Endodermal cell (in vitro differentiated cells): ENCODE results near the gene MVB12A. TPM values are rescaled to one million over a fixed set of nuclear protein-coding genes. Genes with fewer than 3 reads are reported as not detected.
A peak's percentile ranks its signal among the peaks of the same experiment; 100 is the strongest.

Experiments used
- DNase-seq: peaks from one replicate; pipeline ENCODE4 v3.0.0-alpha.2; 2017
- H3K27ac ChIP-seq: 2 replicates; pipeline ENCODE4 v1.5.1; 2013; ENCODE audit warnings: mild to moderate bottlenecking, low read depth, low read length, moderate library complexity
- H3K27me3 ChIP-seq: 2 replicates; pipeline ENCODE4 v1.6.1; 2013; ENCODE audit warnings: mild to moderate bottlenecking, low read length, moderate library complexity; ENCODE audit not compliant: insufficient read depth, control insufficient read depth, poor library complexity, severe bottlenecking
- H3K36me3 ChIP-seq: 2 replicates; pipeline ENCODE4 v1.7.0; 2013; ENCODE audit warnings: mild to moderate bottlenecking, low read length, moderate library complexity; ENCODE audit not compliant: control insufficient read depth, insufficient read depth
- H3K4me1 ChIP-seq: one replicate; pipeline ENCODE4 v1.7.0; 2013; ENCODE audit warnings: low read length; ENCODE audit not compliant: control insufficient read depth, insufficient read depth
- H3K4me3 ChIP-seq: 2 replicates; pipeline ENCODE4 v1.5.1; 2013; ENCODE audit warnings: mild to moderate bottlenecking, low read length, moderate library complexity
- H3K9ac ChIP-seq: 2 replicates; pipeline ENCODE4 v1.6.1; 2013; ENCODE audit warnings: mild to moderate bottlenecking, low read length, moderate library complexity; ENCODE audit not compliant: poor library complexity, severe bottlenecking; ENCODE audit errors: extremely low read depth
- H3K9me3 ChIP-seq: 2 replicates; pipeline ENCODE4 v1.6.1; 2013; ENCODE audit warnings: mild to moderate bottlenecking, low read length, moderate library complexity; ENCODE audit not compliant: control insufficient read depth
- H3K27ac Mint-ChIP-seq: 2 replicates; pipeline ENCODE4 v1.8.0; 2020; ENCODE audit warnings: mixed read lengths
- H3K27me3 Mint-ChIP-seq: 2 replicates; pipeline ENCODE4 v1.8.0; 2021; ENCODE audit warnings: mild to moderate bottlenecking, mixed read lengths; ENCODE audit not compliant: insufficient read depth
- H3K36me3 Mint-ChIP-seq: 2 replicates; pipeline ENCODE4 v1.8.0; 2020; ENCODE audit warnings: low read depth, mixed read lengths
- H3K4me1 Mint-ChIP-seq: 2 replicates; pipeline ENCODE4 v1.8.0; 2020; ENCODE audit warnings: mixed read lengths
- H3K4me3 Mint-ChIP-seq: 2 replicates; pipeline ENCODE4 v1.8.0; 2020; ENCODE audit warnings: mild to moderate bottlenecking, moderate library complexity, mixed read lengths
- H3K9me3 Mint-ChIP-seq: 2 replicates; pipeline ENCODE4 v1.8.0; 2020; ENCODE audit warnings: mild to moderate bottlenecking, mixed read lengths
- CTCF ChIP-seq: fragments of 200-600 bp; sonication (generic); conservative IDR thresholded peaks from 2 replicates; pipeline ENCODE4 v1.5.0; 2021; ENCODE audit warnings: antibody characterized with exemption, mild to moderate bottlenecking
- WGBS, 2 experiments: methylation state at CpG; one replicate each; pipeline versions ENCODE4 v1.1.5 to v1.1.7; 2013; ENCODE audit warnings: missing lambda C conversion rate in 2 of 2, mixed read lengths in 1 of 2; ENCODE audit not compliant: insufficient coverage in 1 of 2, insufficient read length in 1 of 2; 5-methylcytosine and 5-hydroxymethylcytosine counted together
- total RNA-seq, 2 donors: library from RNA; stranded (reverse); fragmentation: NEBNext Ultra II Directional in 1 of 2; extraction: Animal tissue kit (Norgen Biotek cat#: 25700) in 1 of 2; gene quantifications; 2 replicates in 1 of 2; 3 replicates in 1 of 2; pipeline ENCODE4 v1.2.1, GENCODE V29; 2021

Gene MVB12A
- total RNA-seq, 2 donors from 2014 or later = 63.1 to 64.8 TPM

DNA sequence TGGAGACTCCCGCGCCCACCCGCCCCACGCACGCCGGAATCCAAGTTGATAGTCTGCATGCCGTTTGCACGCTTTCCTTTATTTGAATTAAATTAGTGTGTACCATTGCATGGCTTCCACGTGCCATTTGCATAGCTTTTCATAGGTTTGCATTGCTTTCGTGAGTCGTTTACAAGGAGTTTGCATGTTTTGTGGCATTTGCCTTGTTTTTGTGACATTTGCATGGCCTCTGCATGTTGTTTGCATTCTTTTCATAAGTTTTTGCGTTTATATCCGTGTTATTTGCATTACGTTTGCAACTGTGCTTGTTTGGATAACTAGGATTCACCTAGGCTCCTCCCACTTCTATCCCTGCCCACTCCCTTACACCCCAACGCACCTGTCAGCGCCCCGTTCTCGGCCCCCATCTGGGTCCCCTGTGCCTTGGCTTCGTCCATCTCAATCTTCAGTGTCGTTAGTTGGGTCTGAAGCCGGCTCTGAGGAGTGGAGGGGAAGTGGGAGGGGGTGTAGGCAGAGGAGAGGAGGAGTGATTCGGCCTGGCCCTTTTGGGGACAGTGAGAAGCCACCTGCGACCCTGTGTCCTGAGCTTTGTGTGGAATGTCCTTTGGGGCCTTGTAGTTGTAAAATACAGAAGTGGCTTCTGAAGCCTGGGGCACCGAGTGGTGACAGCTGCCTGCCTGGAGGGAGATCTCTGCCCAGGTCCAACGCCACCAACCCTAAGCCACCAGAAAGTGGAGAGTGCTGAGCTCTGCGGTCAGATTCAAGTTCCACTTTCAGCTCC lies 28.3 kb upstream of the MVB12A start:
- H3K4me3 Mint-ChIP-seq = peak overlapping the region; percentile 73
- Histone ChIP-seq H3K4me3 (peak overlapping the region; percentile 75), H3K27me3 (no peaks in the 10 kb centered on the region), H3K9ac (no peak overlapping the region), H3K36me3 (no peaks in the 10 kb centered on the region), H3K9me3 (peaks cover 13% of the 10 kb centered on the region), H3K27ac (no peak overlapping the region), H3K4me1 (no peaks in the 10 kb centered on the region)
- peak; percentile 29 for TF ChIP-seq CTCF
- H3K4me1 Mint-ChIP-seq = peaks cover 3% of the 10 kb centered on the region
- 18 to 25% methylated on average over 15 to 26 of the region's 26 CpGs for WGBS, 2 experiments
- peaks cover 23% of the 10 kb centered on the region for H3K27me3 Mint-ChIP-seq
- no peaks in the 10 kb centered on the region for H3K36me3 Mint-ChIP-seq
- no peak overlapping the region for H3K27ac Mint-ChIP-seq
- DNase-seq = peak; percentile 64
- peaks cover 10% of the 10 kb centered on the region for H3K9me3 Mint-ChIP-seq

- peaks cover 10% of the 10 kb centered on the region for H3K9me3 Mint-ChIP-seq
- Histone ChIP-seq H3K36me3 (peaks cover 2% of the 10 kb centered on the region), H3K4me3 (no peak overlapping the region), H3K27me3 (no peaks in the 10 kb centered on the region), H3K4me1 (no peaks in the 10 kb centered on the region), H3K9me3 (peaks cover 13% of the 10 kb centered on the region), H3K27ac (no peak overlapping the region), H3K9ac (no peak overlapping the region)
- no peak for TF ChIP-seq CTCF
- DNase-seq = no peak
- peaks cover 8% of the 10 kb centered on the region for H3K4me1 Mint-ChIP-seq
- WGBS, 2 experiments = 71 to 90% methylated on average over 1 to 2 of the region's 2 CpGs
- no peaks in the 10 kb centered on the region for H3K36me3 Mint-ChIP-seq
- no peak overlapping the region for H3K4me3 Mint-ChIP-seq
- H3K27ac Mint-ChIP-seq = no peak overlapping the region
- peaks cover 23% of the 10 kb centered on the region for H3K27me3 Mint-ChIP-seq
Observed at GRCh38 chr19:17393002-17393401, 26.8 kb upstream of the MVB12A start.

DNA sequence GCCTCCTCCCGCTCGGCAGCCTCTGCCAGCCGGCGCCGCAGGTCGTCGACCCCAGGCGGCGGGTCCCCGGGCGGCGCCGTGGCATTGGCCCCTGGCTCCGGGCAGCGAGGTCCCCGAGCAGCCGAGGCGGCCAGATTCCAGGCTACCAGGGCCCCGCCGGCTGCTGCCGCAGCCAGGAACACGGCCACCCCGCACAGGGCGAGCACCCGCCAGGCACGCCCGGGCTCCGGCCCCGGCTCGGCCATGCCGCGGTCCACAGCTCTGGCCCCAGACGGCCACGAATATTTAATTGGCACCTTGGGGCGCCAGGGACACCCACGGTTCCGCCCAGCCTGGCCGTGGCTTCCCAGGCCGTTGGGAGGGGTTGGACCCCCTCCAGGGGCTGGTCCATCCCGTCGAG lies 25.9 kb upstream of the MVB12A start, which contains the start of gene CCDC194:
CCDC194 (minus strand) TSS at position 283 of the 400 bp plus-strand sequence; CDS start at position 245, 38 bp downstream.
- H3K9me3 Mint-ChIP-seq = peaks cover 10% of the 10 kb centered on the region
- Histone ChIP-seq H3K36me3 (peaks cover 8% of the 10 kb centered on the region), H3K27ac (no peak within 1 kb of the TSS), H3K9ac (no peak within 1 kb of the TSS), H3K4me3 (no peak within 1 kb of the TSS), H3K4me1 (no peaks in the 10 kb centered on the region), H3K9me3 (peaks cover 12% of the 10 kb centered on the region), H3K27me3 (no peaks in the 10 kb centered on the region)
- no peak for DNase-seq
- peaks cover 8% of the 10 kb centered on the region for H3K4me1 Mint-ChIP-seq
- no peak for TF ChIP-seq CTCF
- H3K36me3 Mint-ChIP-seq = no peaks in the 10 kb centered on the region
- H3K4me3 Mint-ChIP-seq = no peak within 1 kb of the TSS
- H3K27me3 Mint-ChIP-seq = peaks cover 17% of the 10 kb centered on the region
- no peak within 1 kb of the TSS for H3K27ac Mint-ChIP-seq
- 94% methylated on average over 27 to 41 of the region's 41 CpGs for WGBS, 2 experiments
